ENCODE data around the gene NCF2. TPM values are rescaled to one million over a fixed set of nuclear protein-coding genes. Genes with fewer than 3 reads are reported as not detected.
A peak's percentile ranks its signal among the peaks of the same experiment; 100 is the strongest.

The NCF2 gene
- total and polyA plus RNA-seq, 4 donors, result 38.7 to 193 (median 74.3) TPM

GRCh38 chr1:183600136-183600535 is 9.9 kb upstream of the NCF2 start:
- Histone ChIP-seq H3K36me3 (ENCODE audit: control insufficient read depth in 4 of 4, insufficient read depth in 4 of 4, low read length in 4 of 4) (no peaks in the 10 kb centered on the region), H3K4me3 (no peak overlapping the region), H3K27me3 (ENCODE audit: control insufficient read depth in 3 of 3, insufficient read depth in 3 of 3, low read length in 2 of 3) (no peaks in the 10 kb centered on the region), H3K9ac (ENCODE audit: insufficient read depth in 1 of 2, low read length in 2 of 2) (no peak overlapping the region), H3K9me3 (ENCODE audit: control insufficient read depth in 4 of 4, insufficient read depth in 3 of 4, low read length in 3 of 4) (peaks cover 0 to 2% (median 0%) of the 10 kb centered on the region in 4 donors), H3K27ac (ENCODE audit: low read depth in 1 of 2, low read length in 1 of 2) (no peak overlapping the region), H3K4me1 (ENCODE audit: control insufficient read depth in 5 of 5, insufficient read depth in 5 of 5, low read length in 5 of 5) (peaks cover 0 to 11% (median 3%) of the 10 kb centered on the region in 5 donors)
- TF ChIP-seq, protein P1, sequence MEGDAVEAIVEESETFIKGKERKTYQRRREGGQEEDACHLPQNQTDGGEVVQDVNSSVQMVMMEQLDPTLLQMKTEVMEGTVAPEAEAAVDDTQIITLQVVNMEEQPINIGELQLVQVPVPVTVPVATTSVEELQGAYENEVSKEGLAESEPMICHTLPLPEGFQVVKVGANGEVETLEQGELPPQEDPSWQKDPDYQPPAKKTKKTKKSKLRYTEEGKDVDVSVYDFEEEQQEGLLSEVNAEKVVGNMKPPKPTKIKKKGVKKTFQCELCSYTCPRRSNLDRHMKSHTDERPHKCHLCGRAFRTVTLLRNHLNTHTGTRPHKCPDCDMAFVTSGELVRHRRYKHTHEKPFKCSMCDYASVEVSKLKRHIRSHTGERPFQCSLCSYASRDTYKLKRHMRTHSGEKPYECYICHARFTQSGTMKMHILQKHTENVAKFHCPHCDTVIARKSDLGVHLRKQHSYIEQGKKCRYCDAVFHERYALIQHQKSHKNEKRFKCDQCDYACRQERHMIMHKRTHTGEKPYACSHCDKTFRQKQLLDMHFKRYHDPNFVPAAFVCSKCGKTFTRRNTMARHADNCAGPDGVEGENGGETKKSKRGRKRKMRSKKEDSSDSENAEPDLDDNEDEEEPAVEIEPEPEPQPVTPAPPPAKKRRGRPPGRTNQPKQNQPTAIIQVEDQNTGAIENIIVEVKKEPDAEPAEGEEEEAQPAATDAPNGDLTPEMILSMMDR (IDR thresholded peaks at IDR 0.05; ENCODE audit: control extremely low read depth, extremely low read depth), result no peak
- no peak for DNase-seq
- 69 to 82% methylated on average over 3 of the region's 3 CpGs for WGBS, 2 donors
- peak; percentile 61 for ATAC-seq (ENCODE audit: insufficient read depth, low FRiP score)

DNA sequence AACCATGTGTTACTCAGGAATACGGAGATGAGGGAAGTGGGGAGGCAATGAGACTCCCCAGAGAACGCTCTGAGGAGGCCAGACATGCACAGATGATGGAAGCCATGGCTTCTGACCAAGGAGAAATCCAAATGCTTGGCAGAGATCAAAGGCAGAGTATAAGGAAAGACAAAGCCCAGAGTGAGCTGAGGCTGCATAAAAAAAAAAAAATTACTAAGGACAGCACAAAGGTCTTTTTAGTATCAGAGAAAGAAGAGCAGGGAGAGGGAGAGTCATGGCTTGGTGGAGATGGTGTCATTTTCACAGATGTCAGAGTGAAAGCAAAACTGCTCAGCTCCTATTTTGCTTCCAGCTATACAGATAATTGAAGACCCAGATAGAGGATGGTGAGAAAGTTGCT is 8.1 kb upstream of the NCF2 start:
- Histone ChIP-seq H3K27ac (ENCODE audit: low read depth in 1 of 2, low read length in 1 of 2) (no peak overlapping the region), H3K4me1 (ENCODE audit: control insufficient read depth in 5 of 5, insufficient read depth in 5 of 5, low read length in 5 of 5) (peaks cover 0 to 11% (median 3%) of the 10 kb centered on the region in 5 donors), H3K4me3 (no peak overlapping the region), H3K36me3 (ENCODE audit: control insufficient read depth in 4 of 4, insufficient read depth in 4 of 4, low read length in 4 of 4) (no peaks in the 10 kb centered on the region), H3K27me3 (ENCODE audit: control insufficient read depth in 3 of 3, insufficient read depth in 3 of 3, low read length in 2 of 3) (no peaks in the 10 kb centered on the region), H3K9ac (ENCODE audit: insufficient read depth in 1 of 2, low read length in 2 of 2) (no peak overlapping the region), H3K9me3 (ENCODE audit: control insufficient read depth in 4 of 4, insufficient read depth in 3 of 4, low read length in 3 of 4) (peaks cover 0 to 2% (median 0%) of the 10 kb centered on the region in 4 donors)
- WGBS, 2 donors, result 62 to 78% methylated on average over 2 of the region's 2 CpGs
- TF ChIP-seq, protein P1 (IDR thresholded peaks at IDR 0.05; ENCODE audit: control extremely low read depth, extremely low read depth), result no peak
- DNase-seq (peak in 1 of 3 donors; percentile 37), ATAC-seq (ENCODE audit: insufficient read depth, low FRiP score) (no peak)

DNA sequence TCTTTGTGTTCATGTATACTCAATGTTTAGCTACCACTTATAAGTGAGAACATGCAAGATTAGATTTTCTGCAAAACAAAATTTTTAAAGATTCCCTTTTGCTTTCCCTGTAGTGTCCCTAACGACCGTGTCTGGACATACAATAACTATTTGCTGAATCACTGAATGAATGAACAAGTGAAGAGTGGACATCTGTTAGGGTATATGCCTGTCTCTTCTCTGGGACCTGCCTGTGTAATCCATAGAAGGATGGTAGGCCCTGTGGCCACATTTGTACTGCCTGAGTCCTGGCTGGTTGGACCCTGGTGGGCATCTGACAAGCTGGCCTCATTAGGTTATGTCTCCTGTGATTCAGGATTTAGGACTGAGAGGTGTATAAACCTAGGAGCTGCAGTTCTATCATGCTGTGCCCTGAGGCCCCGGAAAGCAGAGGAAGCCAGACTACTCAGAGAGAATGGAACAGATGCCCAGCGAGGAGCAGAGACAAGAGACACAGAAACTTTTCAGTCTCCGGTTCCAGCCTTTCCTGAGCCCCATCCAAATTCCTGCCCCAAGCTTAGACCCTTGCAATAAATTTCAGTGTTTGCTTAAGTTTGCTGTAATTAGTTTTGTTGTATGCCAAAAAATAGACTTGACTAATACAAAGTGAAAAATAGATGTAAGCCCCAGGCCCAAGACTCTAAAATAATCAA is 7.5 kb upstream of the NCF2 start:
- TF ChIP-seq, protein P1 (IDR thresholded peaks at IDR 0.05; ENCODE audit: control extremely low read depth, extremely low read depth), result no peak
- Histone ChIP-seq H3K4me3 (no peak overlapping the region), H3K36me3 (ENCODE audit: control insufficient read depth in 4 of 4, insufficient read depth in 4 of 4, low read length in 4 of 4) (no peaks in the 10 kb centered on the region), H3K27me3 (ENCODE audit: control insufficient read depth in 3 of 3, insufficient read depth in 3 of 3, low read length in 2 of 3) (no peaks in the 10 kb centered on the region), H3K9me3 (ENCODE audit: control insufficient read depth in 4 of 4, insufficient read depth in 3 of 4, low read length in 3 of 4) (peaks cover 0 to 3% (median 0%) of the 10 kb centered on the region in 4 donors), H3K27ac (ENCODE audit: low read depth in 1 of 2, low read length in 1 of 2) (no peak overlapping the region), H3K4me1 (ENCODE audit: control insufficient read depth in 5 of 5, insufficient read depth in 5 of 5, low read length in 5 of 5) (peaks cover 0 to 11% (median 3%) of the 10 kb centered on the region in 5 donors), H3K9ac (ENCODE audit: insufficient read depth in 1 of 2, low read length in 2 of 2) (no peak overlapping the region)
- ATAC-seq (ENCODE audit: insufficient read depth, low FRiP score), result no peak
- WGBS, 2 donors, result 75 to 79% methylated on average over 5 of the region's 5 CpGs
- DNase-seq, result peak in 2 of 3 donors; percentile 34 to 57
